Astrocyte of the cerebellum (primary cell): ENCODE data around the gene RBFOX1.

Experiments used
- DNase-seq: peaks from one replicate; pipeline ENCODE4 v3.0.0-alpha.2; 2011; ENCODE audit warnings: low read depth
- H3K4me3 ChIP-seq: 2 replicates; pipeline ENCODE4 v1.5.1; 2011; ENCODE audit warnings: mild to moderate bottlenecking, low read depth, low read length, moderate library complexity
- CTCF ChIP-seq: IDR thresholded peaks from 2 replicates; pipeline ENCODE4 v1.5.1; 2012; ENCODE audit warnings: low read length, low read depth, moderate library complexity, mild to moderate bottlenecking; ENCODE audit errors: missing control alignments
- in situ Hi-C: cut with HindIII; loops from 2 replicates; pipeline ENCODE4 v1.10.0; 2017; ENCODE audit warnings: low sequenced_read_pairs

RBFOX1 gene

GRCh38 chr16:7644811-7645210 is 312.2 kb downstream of the RBFOX1 start:
- H3K4me3 ChIP-seq, result no peak overlapping the region
- no peak for TF ChIP-seq CTCF
- no peak for DNase-seq
- in situ Hi-C loops, result no loop called here

- DNase-seq, result no peak
- in situ Hi-C loops, result no loop called here
- H3K4me3 ChIP-seq, result no peak overlapping the region
- no peak for TF ChIP-seq CTCF
These were observed 314.3 kb downstream of the RBFOX1 start for GRCh38 chr16:7646821-7647500.

GRCh38 chr16:7650431-7650830 is 317.8 kb downstream of the RBFOX1 start:
- in situ Hi-C loops, result no loop called here
- no peak overlapping the region for H3K4me3 ChIP-seq
- DNase-seq, result no peak
- no peak for TF ChIP-seq CTCF

GRCh38 chr16:7651803-7652570 is 319.3 kb downstream of the RBFOX1 start:
- in situ Hi-C loops, result no loop called here
- no peak overlapping the region for H3K4me3 ChIP-seq
- DNase-seq, result no peak
- no peak for TF ChIP-seq CTCF

- TF ChIP-seq CTCF, result no peak
- no peak overlapping the region for H3K4me3 ChIP-seq
- in situ Hi-C loops, result no loop called here
- DNase-seq, result no peak
These were observed 321.3 kb downstream of the RBFOX1 start for GRCh38 chr16:7653746-7654461.

- H3K4me3 ChIP-seq, result no peak overlapping the region
- no peak for TF ChIP-seq CTCF
- DNase-seq, result no peak
- in situ Hi-C loops, result no loop called here
These were observed 343.0 kb downstream of the RBFOX1 start for GRCh38 chr16:7675628-7676027.
